ENCODE measurements around the gene IP6K2. TPM values are rescaled to one million over a fixed set of nuclear protein-coding genes. Genes with fewer than 3 reads are reported as not detected.
"Not testable (repeated sequence)": the region's sequence is repeated elsewhere in the genome, so short reads cannot be mapped to it uniquely, and the experiment has no call there.

Gene IP6K2
- total RNA-seq = 100 to 1,000 TPM; 102 to 234 (median 110) TPM
- 10 to 100 TPM; 44.1 to 87.5 (median 65.7) TPM for polyA plus RNA-seq
- long read RNA-seq, donor 1, partial matches to known transcripts = 0 of 8 reads
- long read RNA-seq, donor 1, other reads (novel, unspliced or antisense) = 0 of 8 reads
- long read RNA-seq, donor 2, transcript IP6K2-221 (2 exons, 1,673 nt) = major isoform, 9 of 25 reads
- long read RNA-seq, donor 2, transcript IP6K2-208 (2 exons, 1,124 nt) = minor isoform, 5 of 25 reads
- long read RNA-seq, donor 2, partial matches to known transcripts = 6 of 25 reads
- long read RNA-seq, donor 2, other reads (novel, unspliced or antisense) = 0 of 25 reads
- long read RNA-seq, donor 3, transcript IP6K2-221 (2 exons, 1,673 nt) = major isoform, 6 of 9 reads
- long read RNA-seq, donor 3, partial matches to known transcripts = 0 of 9 reads
- long read RNA-seq, donor 3, other reads (novel, unspliced or antisense) = 0 of 9 reads
- long read RNA-seq, donor 4, partial matches to known transcripts = 0 of 3 reads
- long read RNA-seq, donor 4, other reads (novel, unspliced or antisense) = 0 of 3 reads
- long read RNA-seq, donor 5, transcript IP6K2-221 (2 exons, 1,673 nt) = major isoform, 7 of 32 reads
- long read RNA-seq, donor 5, partial matches to known transcripts = 9 of 32 reads
- long read RNA-seq, donor 5, other reads (novel, unspliced or antisense) = 6 of 32 reads
- long read RNA-seq, donor 6 = 0 reads
- long read RNA-seq, donor 7, transcript IP6K2-201 (6 exons, 1,775 nt) = major isoform, 8 of 30 reads
- long read RNA-seq, donor 7, transcript IP6K2-221 (2 exons, 1,673 nt) = major isoform, 8 of 30 reads
- long read RNA-seq, donor 7, partial matches to known transcripts = 8 of 30 reads
- long read RNA-seq, donor 7, other reads (novel, unspliced or antisense) = 0 of 30 reads
- long read RNA-seq, donor 8, transcript IP6K2-221 (2 exons, 1,673 nt) = major isoform, 12 of 31 reads
- long read RNA-seq, donor 8, transcript IP6K2-208 (2 exons, 1,124 nt) = minor isoform, 6 of 31 reads
- long read RNA-seq, donor 8, transcript IP6K2-201 (6 exons, 1,775 nt) = minor isoform, 9 of 31 reads
- long read RNA-seq, donor 8, partial matches to known transcripts = 0 of 31 reads
- long read RNA-seq, donor 8, other reads (novel, unspliced or antisense) = 0 of 31 reads
- long read RNA-seq, donor 9, transcript IP6K2-221 (2 exons, 1,673 nt) = major isoform, 7 of 11 reads
- long read RNA-seq, donor 9, partial matches to known transcripts = 0 of 11 reads
- long read RNA-seq, donor 9, other reads (novel, unspliced or antisense) = 0 of 11 reads
- long read RNA-seq, donor 10, partial matches to known transcripts = 0 of 13 reads
- long read RNA-seq, donor 10, other reads (novel, unspliced or antisense) = 0 of 13 reads

DNA sequence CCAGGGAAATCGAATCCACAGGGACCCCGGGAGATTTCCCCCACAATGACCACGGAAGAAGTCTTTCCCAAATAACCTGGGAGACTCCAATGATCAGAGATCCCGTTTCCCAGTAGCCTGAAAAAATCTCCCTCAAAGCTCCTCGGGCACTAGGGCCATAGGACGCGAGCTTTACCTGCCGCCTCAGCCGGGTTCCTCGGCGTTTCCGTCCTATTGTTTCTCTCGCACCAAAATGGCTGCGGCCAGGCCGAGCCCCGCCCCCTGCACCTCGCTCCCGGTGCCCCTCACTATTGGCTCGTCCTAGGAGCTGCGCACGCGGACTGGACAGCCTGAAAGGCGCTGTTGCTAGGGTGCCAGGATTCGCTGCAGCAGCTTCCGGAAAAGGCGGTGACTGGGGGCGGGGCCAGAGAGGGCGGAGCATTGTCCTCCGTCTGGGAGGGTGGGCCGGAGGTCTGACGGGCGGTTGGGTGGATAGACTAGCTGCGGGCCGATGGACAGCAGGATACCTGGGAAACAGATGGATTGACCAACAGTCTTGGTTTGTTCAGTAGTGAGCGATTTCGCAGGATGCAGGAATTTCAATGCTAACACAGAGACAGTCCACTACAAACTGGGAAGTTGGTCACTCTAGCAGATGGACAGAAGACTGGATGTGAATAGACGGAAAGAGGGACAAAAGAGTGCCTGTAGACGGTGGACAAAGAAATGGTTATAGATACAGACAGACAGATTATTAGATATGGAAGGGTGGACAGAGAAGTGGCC is at the start of gene IP6K2:
Gene IP6K2 (minus strand): TSS at position 240 of the 765 bp plus-strand sequence. CDS start 21,930 bp downstream, outside the sequence.
- H3K27me3 ChIP-seq = no peaks in the 10 kb centered on the region
- no peaks in the 10 kb centered on the region for H3K9me3 ChIP-seq
- peak; percentile 81 to 95 (median 85) for TF ChIP-seq POLR2AphosphoS5 (IDR thresholded peaks at IDR 0.05)
- TF ChIP-seq, protein P1, sequence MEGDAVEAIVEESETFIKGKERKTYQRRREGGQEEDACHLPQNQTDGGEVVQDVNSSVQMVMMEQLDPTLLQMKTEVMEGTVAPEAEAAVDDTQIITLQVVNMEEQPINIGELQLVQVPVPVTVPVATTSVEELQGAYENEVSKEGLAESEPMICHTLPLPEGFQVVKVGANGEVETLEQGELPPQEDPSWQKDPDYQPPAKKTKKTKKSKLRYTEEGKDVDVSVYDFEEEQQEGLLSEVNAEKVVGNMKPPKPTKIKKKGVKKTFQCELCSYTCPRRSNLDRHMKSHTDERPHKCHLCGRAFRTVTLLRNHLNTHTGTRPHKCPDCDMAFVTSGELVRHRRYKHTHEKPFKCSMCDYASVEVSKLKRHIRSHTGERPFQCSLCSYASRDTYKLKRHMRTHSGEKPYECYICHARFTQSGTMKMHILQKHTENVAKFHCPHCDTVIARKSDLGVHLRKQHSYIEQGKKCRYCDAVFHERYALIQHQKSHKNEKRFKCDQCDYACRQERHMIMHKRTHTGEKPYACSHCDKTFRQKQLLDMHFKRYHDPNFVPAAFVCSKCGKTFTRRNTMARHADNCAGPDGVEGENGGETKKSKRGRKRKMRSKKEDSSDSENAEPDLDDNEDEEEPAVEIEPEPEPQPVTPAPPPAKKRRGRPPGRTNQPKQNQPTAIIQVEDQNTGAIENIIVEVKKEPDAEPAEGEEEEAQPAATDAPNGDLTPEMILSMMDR (IDR thresholded peaks at IDR 0.05) = peak in 1 of 7 experiments; percentile 6
- TF ChIP-seq POLR2A (IDR thresholded peaks at IDR 0.05) = peak in 1 of 4 donors; percentile 67
- TF ChIP-seq EP300 (IDR thresholded peaks at IDR 0.05) = no peak
- H3K27ac ChIP-seq = peak within 1 kb of the TSS; percentile 82 to 94 (median 89)
- peak; percentile 99 to 100 for DNase-seq
- peak within 1 kb of the TSS; percentile 70 to 95 (median 83) for H3K4me3 ChIP-seq
- H3K36me3 ChIP-seq = peaks cover 0 to 31% (median 21%) of the 10 kb centered on the region in 4 donors
- WGBS, 5 donors = 1 to 3% (median 1%) methylated on average over 19 to 38 of the region's 38 CpGs
- peaks cover 36 to 68% (median 46%) of the 10 kb centered on the region in 4 donors for H3K4me1 ChIP-seq
- intact Hi-C loops (cut with DNase I; ENCODE audit: low total_unique reads) = no loop called here

- no peaks in the 10 kb centered on the region for H3K4me1 ChIP-seq
- TF ChIP-seq POLR2AphosphoS5 (IDR thresholded peaks at IDR 0.05) = no peak
- TF ChIP-seq, protein P1 (IDR thresholded peaks at IDR 0.05) = peak in 1 of 7 experiments; percentile 13
- H3K27me3 ChIP-seq = no peaks in the 10 kb centered on the region
- H3K4me3 ChIP-seq = no peak overlapping the region
- peaks cover 16 to 93% (median 89%) of the 10 kb centered on the region in 4 donors for H3K36me3 ChIP-seq
- DNase-seq = peak; percentile 24 to 27
- 71 to 87% (median 78%) methylated on average over 1 of the region's 1 CpG for WGBS, 5 donors
- intact Hi-C loops (cut with DNase I; ENCODE audit: low total_unique reads) = no loop called here
- no peaks in the 10 kb centered on the region for H3K9me3 ChIP-seq
- H3K27ac ChIP-seq = no peak overlapping the region
These were observed 48.4 kb upstream of the IP6K2 start for GRCh38 chr3:48765376-48765775.

DNA sequence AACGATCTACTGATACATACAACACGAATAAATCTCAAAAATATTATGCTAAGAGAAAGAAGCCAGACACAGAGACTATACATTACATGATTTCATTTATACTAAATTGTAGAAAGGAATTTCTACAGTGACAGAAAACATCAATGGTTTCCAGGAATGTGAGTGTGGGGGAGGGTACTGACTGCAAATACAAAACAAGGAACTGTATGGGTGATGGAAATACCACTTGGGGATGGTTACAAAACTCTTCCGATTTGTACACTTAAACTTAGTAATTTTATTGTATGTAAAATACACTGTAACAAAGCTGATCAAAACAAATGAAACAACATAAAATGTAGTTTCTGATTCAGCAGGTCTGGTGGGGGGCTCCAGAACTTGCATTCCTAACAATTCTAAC is 45.8 kb upstream of the IP6K2 start:
- no peak overlapping the region for H3K4me3 ChIP-seq
- 85 to 96% (median 89%) methylated on average over 3 of the region's 3 CpGs for WGBS, 5 donors
- no peaks in the 10 kb centered on the region for H3K27me3 ChIP-seq
- DNase-seq = no peak
- no peaks in the 10 kb centered on the region for H3K9me3 ChIP-seq
- TF ChIP-seq POLR2AphosphoS5 (IDR thresholded peaks at IDR 0.05) (no peak), POLR2A (IDR thresholded peaks at IDR 0.05) (no peak), EP300 (IDR thresholded peaks at IDR 0.05) (no peak)
- TF ChIP-seq, protein P1 (IDR thresholded peaks at IDR 0.05) = no peak
- intact Hi-C loops (cut with DNase I; ENCODE audit: low total_unique reads) = no loop called here
- no peak overlapping the region for H3K27ac ChIP-seq
- peaks cover 14 to 93% (median 87%) of the 10 kb centered on the region in 4 donors for H3K36me3 ChIP-seq
- no peaks in the 10 kb centered on the region for H3K4me1 ChIP-seq

GRCh38 chr3:48759991-48760540 is 43.0 kb upstream of the IP6K2 start:
- H3K4me1 ChIP-seq; H3K27ac ChIP-seq; H3K4me3 ChIP-seq; intact Hi-C loops (cut with DNase I; ENCODE audit: low total_unique reads); H3K27me3 ChIP-seq; H3K9me3 ChIP-seq; DNase-seq: not testable (repeated sequence)
- WGBS, 5 donors = 96 to 99% (median 97%) methylated on average over 5 of the region's 5 CpGs
- H3K36me3 ChIP-seq = peaks cover 14 to 96% (median 88%) of the 10 kb centered on the region in 4 donors

DNA sequence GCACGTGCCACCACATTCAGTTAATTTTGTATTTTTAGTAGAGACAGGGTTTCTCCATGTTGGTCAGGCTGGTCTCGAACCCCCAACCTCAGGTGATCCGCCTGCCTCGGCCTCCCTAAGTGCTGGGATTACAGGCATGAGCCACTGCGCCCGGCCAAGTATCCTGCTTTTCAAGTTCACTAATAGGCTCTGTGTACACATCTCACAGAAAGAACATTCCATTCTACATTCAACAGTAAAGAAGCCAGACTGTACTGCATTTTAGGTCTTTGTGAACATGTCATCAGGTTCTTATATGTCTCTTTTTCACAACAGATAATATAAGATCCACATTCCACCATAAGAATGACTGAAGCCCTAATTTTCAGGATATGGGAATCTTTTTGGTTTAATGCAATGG is 42.5 kb upstream of the IP6K2 start:
- H3K9me3 ChIP-seq; DNase-seq; H3K27me3 ChIP-seq; intact Hi-C loops (cut with DNase I; ENCODE audit: low total_unique reads); H3K27ac ChIP-seq; H3K4me1 ChIP-seq; H3K4me3 ChIP-seq: not testable (repeated sequence)
- H3K36me3 ChIP-seq = peaks cover 9 to 96% (median 87%) of the 10 kb centered on the region in 4 donors
- WGBS, 5 donors = 88 to 92% (median 90%) methylated on average over 6 of the region's 6 CpGs

All from stomach (tissue), 19 donors.